Activated gamma-delta T cell treated with Interleukin-2 at 50 U/mL for 16 hours (primary cell): ENCODE data around the gene CNNM3.
"Not testable (repeated sequence)": the region's sequence is repeated elsewhere in the genome, so short reads cannot be mapped to it uniquely, and the experiment has no call there.

Source experiments
- DNase-seq: peaks from one replicate; pipeline ENCODE4 v3.0.0-alpha.2; 2020

CNNM3 gene

DNA sequence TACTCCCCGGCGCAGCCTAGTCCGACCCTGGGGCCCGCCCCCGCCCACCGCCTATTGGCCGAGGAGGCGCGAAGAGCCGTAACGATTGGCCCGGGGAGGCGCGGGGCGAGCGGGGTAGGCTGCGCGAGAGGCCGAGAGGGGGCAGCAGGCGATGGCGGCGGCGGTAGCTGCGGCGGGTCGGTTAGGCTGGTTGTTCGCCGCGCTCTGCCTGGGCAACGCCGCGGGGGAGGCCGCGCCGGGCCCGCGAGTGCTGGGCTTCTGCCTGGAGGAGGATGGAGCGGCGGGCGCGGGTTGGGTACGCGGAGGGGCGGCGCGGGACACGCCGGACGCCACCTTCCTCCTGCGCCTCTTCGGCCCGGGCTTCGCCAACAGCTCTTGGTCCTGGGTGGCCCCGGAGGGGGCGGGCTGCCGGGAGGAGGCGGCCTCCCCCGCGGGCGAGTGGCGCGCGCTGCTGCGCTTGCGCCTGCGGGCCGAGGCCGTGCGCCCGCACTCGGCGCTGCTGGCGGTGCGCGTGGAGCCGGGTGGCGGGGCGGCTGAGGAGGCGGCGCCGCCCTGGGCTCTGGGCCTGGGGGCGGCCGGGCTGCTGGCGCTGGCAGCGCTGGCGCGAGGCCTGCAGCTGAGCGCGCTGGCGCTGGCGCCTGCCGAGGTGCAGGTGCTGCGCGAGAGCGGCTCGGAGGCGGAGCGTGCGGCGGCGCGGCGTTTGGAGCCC lies at the start of gene CNNM3:
Gene CNNM3 (plus strand): TSS at position 142 of the 709 bp plus-strand sequence. CDS start 10 bp downstream, at position 152.
- DNase-seq: peak; percentile 98

DNA sequence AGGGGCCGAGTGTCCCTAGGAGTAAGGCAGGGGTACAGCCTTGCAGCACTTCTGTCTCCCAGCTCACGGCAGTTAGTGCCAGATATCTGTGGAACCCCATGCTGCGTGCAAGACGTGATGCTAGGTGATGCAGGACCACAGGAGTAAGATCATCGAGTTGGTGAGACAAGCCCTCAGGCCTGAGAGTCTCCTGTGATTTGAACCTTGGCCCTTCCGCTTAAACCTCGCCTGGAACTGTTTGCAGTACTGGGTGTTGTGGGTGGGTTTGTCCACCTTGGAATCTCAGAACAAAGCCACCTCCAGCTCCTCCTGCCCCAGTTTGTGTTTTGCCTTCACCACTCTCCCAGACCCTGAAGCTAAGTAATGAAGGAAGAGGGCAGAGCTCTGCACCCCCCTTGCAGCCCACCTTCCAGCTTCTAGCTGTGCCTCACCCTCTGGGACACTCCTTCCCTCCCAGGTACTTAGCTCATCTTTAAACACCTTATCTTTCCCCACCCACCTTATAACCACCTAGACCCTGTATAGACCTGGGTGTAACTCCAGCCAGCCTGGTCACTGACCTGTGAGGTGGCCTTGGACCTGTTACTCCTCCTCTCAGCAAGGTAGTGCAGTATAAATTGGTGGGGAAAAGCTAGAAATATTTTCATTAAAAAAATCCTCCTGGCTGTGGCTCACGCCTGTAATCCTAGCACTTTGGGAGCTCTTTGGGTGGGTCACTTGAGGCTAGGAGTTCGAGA lies 48.8 kb upstream of the CNNM3 start:
- no peak for DNase-seq

DNA sequence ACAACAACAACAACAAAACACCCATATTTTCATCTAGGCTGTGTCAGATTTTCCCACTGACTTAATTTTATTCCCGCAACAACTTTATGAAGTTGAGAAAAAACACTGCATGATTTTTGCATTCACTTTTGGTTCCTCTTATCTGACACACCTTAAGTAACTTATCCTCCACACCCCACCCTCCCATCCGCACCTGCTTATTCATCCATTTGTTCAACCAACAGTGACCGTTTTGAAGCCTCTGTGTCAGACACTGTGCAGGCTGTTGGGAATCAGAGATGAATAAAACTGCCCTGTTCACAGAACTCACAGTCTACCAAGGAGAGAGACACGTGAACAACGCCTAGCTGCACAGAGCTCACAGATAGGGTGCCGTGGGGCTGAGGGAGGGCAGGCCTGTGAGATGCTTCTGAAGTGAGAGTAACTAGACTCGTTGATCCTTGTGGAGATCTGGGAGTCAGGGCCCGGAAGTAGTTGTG lies 47.9 kb upstream of the CNNM3 start:
- DNase-seq: no peak

DNA sequence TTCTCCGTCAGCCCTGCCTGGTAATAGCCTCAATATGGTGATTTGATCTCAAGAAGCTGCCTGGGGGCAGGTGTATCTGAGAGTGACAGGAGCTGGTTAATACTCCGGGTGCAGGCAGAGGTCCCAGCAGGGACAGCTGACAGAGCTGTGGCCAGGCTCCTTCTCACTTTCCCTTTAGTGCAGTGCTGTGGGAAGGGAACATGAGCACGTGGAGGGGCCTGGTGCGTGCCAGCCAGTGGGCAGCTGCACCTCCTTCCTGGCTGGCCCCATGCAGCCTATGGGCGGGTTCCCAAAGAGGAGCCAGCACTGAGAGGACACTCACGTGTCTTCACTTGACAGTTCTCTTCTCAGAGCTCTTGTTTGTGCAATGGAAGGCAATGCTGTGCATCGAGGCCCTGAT lies 46.3 kb upstream of the CNNM3 start:
- no peak for DNase-seq

DNA sequence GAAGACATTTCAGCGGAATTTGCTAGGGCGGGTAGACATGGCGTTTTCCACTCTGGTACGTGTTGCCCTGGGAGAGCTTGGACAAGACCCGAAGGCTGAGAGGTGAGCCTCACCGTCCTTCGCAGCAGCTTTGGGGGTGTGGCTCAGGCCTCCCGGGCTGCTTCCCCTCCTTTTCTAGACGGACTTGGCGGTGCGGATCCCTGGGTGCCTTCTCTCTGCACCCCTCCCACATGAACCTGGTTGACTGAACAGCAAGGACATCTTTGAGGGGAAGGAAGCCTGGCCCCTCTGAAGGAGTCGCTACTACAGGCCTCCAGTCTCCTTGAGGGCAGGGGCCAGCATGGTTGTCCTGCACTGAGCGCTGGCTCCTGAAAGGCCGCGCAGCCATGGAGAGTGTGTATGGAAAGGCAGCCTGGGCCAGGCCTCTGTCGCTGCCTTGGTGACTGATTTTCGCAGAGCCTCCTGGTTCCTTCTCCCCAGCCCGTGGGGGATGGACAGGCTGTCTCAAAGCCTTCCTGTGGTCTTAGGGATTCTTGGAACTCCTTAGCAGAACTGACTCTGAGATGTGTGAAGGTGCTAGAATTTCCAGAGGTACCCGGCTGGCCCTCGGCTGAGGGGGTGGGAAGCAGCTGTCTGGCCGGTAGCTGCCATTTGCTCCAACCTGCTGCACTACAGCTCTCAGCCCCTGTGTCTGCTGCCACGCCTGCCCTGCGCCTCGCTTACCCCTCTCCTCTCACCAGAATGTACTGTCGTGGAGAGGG lies 45.4 kb upstream of the CNNM3 start:
- DNase-seq: no peak

DNA sequence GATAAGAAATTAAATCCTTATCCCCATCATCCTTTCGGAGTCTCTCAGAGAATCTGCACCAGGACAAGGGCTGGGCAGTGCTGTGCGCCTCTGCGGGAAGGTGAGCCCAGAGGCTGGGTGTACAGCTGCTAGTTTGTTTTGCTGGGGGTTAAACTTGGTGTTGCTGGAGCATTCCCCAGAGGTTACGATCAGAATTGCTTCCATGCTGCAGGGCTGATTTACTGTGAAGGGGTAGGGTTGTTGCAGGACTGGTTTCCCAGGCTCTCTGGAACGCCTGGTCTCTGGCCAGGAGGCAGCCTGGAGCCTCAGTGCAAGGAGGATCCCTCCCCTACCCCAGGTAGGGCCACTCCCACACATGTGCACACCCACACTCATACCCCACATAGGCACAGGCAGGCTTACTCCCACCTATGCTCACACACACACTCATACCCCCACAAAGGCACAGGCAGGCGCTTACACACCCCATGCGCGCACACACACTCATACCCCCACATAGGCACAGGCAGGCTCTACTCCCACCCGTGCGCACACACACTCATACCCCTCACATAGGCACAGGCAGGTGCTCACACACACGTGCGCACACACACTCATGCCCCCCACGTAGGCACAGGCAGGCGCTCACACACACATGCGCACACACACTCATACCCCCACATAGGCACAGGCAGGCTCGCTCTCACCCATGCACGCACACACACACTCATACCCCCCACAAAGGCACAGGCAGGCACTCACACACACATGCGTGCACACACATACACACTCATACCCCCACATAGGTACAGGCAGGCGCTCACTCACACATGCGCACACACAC lies 44.1 kb upstream of the CNNM3 start:
- no peak for DNase-seq

DNA sequence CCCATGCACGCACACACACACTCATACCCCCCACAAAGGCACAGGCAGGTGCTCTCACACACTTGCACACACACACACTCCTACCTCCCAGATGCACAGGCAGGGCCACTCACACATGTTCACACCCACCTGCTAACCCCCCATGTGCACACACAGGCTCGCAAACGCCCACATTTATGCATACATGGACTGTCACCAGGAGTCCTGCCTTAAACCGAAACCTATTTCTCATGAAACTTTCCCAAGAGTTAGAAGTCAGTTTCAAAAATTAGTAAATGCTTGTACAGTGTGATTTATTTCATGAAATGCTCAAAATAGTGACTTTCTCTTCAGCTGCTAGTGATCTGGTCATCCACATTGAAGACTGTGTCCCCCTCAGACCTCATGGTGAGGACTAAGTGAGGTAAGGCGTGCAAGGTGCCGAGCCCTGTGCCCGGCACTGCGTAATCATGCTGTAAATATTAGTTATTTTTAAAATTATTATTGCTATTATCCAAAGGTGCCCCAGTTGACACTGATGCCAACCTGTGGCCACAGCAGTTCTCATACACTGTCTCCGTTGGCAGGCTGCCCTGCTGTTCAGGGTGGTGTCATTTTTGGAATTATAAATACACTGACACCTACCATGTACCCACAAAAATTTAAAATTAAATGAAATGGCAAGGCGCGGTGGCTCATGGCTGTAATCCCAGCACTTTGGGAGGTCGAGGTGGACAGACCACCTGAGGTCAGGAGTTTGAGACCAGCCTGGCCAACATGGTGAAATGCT lies 43.0 kb upstream of the CNNM3 start:
- no peak for DNase-seq

DNA sequence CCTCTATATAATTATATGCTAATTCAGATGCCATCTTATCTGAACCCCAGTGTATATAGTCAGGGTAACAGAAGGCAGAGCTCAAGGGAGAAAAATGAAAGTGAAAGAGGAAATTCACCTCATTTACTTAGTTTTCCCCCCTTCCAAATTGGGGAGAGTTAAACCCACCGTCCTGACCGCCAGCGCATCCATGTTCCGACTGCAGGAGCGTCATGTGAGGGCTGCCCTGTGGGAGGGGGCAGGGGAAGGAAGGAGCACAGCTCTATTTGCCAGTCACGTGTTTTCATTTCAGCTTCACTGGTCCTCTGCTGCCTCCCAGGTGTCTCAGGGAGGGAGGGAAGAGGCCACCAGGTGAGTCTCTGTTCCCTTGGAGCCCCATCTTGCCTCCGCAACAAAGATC lies 42.1 kb upstream of the CNNM3 start:
- peak; percentile 29 for DNase-seq

DNA sequence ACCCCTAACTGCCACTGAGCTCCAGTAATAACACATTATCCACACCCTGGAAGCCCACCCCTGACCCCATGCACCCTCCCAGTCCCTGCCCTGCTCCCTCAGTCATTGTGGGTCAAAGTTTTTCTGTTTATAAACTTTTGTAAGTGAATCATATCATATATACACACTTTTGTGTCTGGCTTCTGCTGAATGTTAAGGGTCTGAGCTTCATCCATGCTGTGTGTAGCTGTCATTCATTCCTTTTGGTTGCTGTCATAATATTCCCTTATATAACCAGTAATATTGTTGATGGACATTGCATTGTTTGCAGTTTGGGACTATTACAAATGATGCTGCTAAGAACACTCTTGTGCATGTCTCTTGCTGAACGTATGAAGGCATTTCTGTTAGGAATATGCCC lies 40.9 kb upstream of the CNNM3 start:
- no peak for DNase-seq

DNA sequence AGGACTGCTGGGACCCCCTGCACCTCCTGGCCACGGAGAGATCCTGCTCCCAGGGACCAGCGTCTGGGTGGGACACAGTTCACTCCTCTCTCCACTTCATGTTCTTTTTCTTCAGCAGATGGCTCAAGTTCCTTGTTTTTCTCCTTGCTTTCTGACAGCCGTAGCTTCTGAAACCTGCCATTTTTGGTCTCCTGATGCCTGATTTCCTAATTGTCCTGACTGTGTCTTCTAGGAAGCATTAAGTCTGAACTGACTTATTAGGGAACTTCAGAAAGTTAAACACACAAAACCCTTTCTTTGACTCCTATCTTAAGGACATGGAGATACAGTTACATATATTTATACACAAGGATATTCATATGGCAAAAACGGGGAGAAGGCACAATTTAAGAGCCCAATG lies 32.7 kb upstream of the CNNM3 start:
- no peak for DNase-seq

DNA sequence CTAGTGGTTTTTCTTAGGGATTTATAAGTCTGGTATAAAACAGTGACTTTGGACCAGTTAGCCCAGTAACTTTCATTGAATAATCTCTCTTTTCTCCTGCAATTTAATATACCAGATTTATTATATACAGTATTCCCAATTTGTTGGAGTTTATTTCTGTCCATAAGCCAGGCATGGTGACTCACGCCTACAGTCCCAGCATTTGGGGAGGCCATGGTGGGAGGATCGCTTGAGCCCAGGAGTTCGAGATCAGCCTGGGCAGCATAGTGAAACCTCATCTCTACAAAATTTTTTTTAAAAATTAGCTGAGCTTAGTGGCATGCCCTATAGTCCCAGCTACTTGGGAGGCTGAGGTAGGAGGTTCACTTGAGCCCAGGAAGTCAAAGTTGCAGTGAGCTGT lies 28.7 kb upstream of the CNNM3 start:
- no peak for DNase-seq

DNA sequence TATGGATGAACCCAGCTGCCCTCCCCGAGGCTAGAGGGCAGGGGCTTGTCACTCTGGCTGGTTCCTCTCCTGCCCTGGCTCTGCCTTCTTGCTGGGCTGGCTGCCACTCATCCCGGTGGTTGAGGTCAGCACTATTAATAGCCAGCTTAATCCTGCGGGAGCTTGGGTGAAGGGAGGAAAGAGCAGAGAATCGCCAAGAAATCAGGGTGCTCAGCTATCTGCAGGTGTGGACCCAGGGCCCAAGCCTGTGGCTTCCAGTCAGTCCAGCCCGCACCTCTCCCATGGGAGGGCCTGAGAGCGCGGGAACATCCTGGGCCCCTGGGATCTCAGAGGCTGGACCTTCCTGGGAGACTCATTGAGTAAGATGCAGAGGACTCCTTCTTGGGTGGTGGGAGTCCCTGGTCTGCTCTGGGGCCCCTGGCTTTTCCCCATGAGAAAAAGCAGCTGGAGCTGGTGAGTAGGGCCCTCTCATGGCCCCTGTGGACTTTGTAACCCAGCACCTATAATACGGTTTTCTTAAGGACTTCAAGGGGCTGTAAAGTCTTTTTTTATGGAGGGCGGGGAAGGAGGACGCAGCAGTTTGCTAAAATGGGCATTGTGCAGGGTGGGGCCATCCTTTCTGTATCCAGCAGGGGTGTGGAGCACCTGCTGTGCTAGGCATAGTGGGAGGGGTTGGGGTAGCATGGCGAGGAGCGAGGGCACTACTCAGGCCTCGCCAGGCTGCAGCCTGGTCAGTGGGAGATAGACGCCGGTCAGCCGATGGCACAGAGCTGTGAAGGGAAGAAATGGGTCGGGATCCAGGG lies 27.4 kb upstream of the CNNM3 start:
- DNase-seq: no peak

DNA sequence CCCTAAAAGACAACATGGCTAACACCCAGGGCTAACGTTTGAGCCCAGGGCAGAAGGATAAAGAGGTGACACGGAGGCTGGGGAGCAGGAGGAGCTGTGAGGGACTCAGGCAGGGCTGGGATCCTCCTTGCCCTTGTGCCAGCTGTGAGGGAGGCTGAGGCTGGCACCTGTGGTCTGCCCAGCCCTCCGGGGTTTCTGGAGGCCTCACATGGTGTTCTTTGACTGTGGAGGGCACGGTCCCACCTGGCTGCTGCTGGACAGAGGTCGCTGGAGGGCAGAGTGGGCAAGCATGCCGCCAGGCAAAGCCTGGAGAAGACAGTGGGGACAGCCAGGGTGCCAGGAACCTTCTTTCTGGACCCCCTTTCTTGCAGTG lies 26.8 kb upstream of the CNNM3 start:
- DNase-seq: no peak

DNA sequence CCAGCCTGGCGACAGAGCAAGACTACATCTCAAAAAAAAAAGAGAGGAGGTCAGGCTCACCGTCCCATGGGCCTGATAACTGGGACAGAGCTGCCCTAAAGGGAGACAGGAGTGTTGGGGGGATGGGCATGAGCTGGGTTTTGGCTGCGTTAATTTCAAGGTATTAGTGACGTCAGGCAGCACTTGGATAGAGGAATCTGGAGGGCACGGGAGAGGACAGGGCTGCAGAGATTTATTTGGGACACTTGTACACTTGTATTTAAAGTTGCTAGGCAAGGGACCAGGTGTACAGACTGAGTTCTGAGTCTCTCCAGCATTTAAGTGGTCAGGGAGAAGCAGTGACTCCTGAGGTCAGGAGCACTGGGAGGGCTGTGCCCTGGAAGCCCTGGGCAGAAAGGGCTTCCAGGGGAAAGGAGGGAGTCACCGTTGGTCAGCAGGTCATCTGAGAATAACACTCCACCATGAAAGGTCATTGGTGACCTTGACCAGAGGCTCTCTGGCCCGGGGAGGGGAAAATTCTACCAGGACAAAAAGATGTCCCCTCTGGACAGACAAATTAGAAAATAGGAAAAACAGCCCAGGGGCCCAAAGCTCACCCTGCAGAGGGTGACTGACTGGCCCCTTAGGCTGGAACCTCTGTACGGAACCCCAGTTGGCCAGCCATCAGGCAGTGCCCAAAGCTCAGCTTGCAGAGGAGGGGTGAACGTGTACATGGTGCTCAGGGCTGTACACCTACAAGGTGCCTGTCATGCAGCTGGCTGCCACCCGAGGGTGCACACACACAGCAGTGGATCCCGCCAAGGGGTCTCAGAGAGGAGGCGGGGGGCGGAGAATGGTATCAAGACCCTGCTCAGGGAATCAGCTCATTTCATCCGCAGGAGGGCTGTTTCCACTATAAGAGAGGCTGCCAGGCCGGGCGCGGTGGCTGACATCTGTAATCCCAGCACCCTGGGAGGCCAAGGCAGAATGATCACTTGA lies 23.0 kb upstream of the CNNM3 start:
- no peak for DNase-seq

DNA sequence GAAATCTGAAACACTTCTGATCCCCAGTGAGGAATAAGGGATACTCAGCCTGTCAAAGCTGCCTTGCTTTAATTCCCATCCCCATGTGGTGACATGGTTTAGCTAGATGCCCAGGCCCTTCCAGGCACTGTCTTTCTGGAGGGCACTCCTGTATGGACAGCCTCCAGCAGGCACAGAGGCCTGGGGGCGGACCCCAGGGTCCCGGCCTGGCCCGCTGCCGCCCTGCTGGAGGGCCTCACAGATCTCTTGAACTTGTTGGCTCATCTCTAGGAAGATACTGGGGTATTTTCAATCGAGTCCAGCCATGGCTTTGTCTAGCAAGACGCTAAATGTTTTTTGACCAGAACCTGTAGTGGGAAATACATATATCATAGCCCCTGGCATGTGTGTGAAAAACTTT lies 21.0 kb upstream of the CNNM3 start:
- DNase-seq: no peak

DNA sequence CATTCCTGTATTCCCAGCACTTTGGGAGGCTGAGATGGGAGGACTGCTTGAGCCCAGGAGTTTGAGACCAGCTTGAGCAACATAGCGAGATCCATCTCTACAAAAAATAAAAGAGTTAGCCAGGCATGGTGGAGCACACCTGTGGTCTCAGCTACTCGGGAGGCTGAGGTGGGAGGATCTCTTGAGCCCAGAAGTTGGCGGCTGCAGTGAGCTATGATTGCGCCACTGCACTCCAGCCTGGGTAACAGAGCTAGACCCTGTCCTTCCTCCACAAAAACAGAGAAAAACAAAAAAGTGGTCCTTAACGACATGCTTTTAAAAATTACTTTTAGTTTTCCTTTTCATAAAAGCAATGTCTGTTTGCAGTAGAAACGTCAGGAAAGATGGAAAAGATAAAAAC lies 19.6 kb upstream of the CNNM3 start:
- DNase-seq: not testable (repeated sequence)

DNA sequence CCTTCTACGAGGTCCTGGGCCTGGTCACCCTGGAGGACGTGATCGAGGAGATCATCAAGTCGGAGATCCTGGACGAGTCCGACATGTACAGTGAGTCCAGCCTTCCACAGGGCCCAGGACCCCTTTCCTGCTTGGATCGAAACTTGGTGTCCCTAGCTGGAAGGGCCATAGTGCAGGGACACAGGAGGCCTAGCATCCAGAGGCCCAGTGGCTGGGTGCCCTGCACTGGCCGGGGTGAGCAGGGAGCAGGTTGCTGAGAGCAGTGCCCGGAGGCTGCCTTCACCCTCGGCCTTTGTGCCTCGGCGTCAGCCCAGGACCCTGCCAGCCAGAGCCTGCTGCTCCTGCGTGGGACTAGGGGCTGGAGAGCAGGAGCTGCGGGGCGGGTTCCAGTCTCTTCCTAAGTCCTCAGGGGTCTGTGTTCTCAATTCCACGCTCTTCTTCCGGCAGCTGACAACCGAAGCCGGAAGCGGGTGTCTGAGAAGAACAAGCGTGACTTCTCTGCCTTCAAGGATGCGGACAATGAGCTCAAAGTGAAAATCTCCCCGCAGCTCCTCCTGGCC lies 18.9 kb upstream of the CNNM3 start:
- no peak for DNase-seq

DNA sequence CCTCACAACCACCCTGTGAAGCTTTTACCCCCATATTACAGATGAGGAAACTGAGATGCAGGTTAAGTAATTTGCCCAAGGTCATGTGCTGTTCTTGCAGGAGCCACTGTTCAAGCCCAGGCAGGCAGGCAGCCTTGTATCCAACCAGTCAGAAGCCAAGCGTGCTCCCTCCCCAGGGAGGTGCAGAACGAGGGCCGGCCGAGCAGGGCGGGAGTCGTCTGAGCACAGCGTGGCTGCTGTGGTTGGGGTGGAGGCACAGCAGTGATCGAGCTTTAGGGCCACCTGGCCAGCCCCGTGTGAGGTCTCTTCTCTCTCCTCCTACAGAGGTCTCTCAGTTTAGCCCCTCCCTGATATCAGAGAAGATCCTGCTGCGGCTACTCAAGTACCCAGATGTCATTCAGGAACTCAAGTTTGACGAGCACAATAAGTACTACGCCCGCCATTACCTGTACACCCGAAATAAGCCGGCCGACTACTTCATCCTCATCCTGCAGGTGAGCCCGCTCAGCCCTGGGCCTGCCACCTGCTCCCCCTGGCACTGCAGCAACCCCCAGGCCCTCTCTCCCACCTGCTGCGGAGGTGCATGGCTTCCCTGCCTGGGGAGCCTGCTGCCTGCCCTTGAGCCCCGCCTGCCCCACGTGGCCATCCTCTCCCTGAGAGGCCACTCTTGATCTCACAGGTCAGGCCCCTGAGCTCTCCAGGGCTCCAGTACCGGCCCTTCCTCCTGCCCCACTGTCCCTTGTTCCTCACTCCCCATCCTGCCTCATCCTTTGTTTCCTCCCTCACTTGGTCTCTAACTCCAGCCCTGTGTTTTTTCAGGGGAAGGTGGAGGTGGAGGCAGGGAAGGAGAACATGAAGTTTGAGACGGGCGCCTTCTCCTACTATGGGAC lies 17.1 kb upstream of the CNNM3 start:
- DNase-seq: no peak

DNA sequence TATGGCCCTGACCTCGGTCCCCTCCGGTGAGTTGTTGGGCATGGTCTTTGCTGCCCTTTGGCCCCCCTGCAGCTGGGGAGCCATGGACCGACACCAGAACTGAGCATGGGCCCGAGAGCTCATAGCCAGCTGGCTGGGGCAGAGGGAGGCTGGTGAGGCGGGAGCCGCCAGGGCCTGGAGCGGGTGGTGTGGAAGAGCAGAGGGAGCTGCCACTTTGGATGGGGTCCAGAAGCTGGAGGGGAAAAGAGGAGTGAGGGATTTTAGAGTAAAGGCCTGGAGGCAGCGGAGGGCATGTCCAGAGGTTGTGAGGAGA lies 16.5 kb upstream of the CNNM3 start:
- DNase-seq: no peak
